Astrocyte (in vitro differentiated cells and primary cell): ENCODE measurements around the gene TTC9B. TPM values are rescaled to one million over a fixed set of nuclear protein-coding genes. Genes with fewer than 3 reads are reported as not detected.

Experiments
- DNase-seq: peaks from one replicate; pipeline ENCODE4 v3.0.0-alpha.2; 2010; ENCODE audit warnings: low read depth
- FAIRE-seq: peaks from 2 replicates; lab custom pipeline; 2011; peaks lifted over from hg19 to GRCh38; lab: Jason Lieb, UNC
- H2AFZ ChIP-seq: 2 replicates; pipeline ENCODE4 v1.6.0; 2012; ENCODE audit warnings: low read depth, low read length, inconsistent platforms
- H3K27ac ChIP-seq: 2 replicates; pipeline ENCODE4 v1.5.1; 2011; ENCODE audit warnings: low read depth, low read length, inconsistent platforms
- H3K27me3 ChIP-seq: 2 replicates; pipeline ENCODE4 v1.6.0; 2011; ENCODE audit warnings: low read length, inconsistent platforms; ENCODE audit not compliant: insufficient read depth
- H3K36me3 ChIP-seq: 2 replicates; pipeline ENCODE4 v1.5.1; 2011; ENCODE audit warnings: low read length, inconsistent platforms; ENCODE audit not compliant: insufficient read depth
- H3K4me1 ChIP-seq: 2 replicates; pipeline ENCODE4 v1.5.1; 2011; ENCODE audit warnings: low read length, inconsistent platforms; ENCODE audit not compliant: insufficient read depth
- H3K4me2 ChIP-seq: 2 replicates; pipeline ENCODE4 v1.6.0; 2012; ENCODE audit warnings: low read length, inconsistent platforms
- H3K4me3 ChIP-seq: 2 replicates; pipeline ENCODE4 v1.5.1; 2011; ENCODE audit warnings: low read depth, mild to moderate bottlenecking, low read length, inconsistent platforms; ENCODE audit not compliant: insufficient read depth
- H3K79me2 ChIP-seq: 2 replicates; pipeline ENCODE4 v1.6.0; 2012; ENCODE audit warnings: mild to moderate bottlenecking, low read length, inconsistent platforms; ENCODE audit not compliant: insufficient read depth
- H3K9ac ChIP-seq: 2 replicates; pipeline ENCODE4 v1.6.0; 2012; ENCODE audit warnings: mild to moderate bottlenecking, low read length, inconsistent platforms
- H3K9me3 ChIP-seq: 2 replicates; pipeline ENCODE4 v1.5.1; 2012; ENCODE audit warnings: low read depth, mild to moderate bottlenecking, low read length, inconsistent platforms; ENCODE audit not compliant: insufficient read depth
- H4K20me1 ChIP-seq: 2 replicates; pipeline ENCODE4 v1.6.0; 2012; ENCODE audit warnings: low read length, inconsistent platforms; ENCODE audit not compliant: insufficient read depth
- H3K27ac Mint-ChIP-seq: one replicate; pipeline ENCODE4 v1.8.0; 2021; ENCODE audit warnings: mild to moderate bottlenecking, mixed read lengths; ENCODE audit not compliant: unreplicated experiment
- H3K27me3 Mint-ChIP-seq: one replicate; pipeline ENCODE4 v1.8.0; 2021; ENCODE audit warnings: low read depth, mixed read lengths; ENCODE audit not compliant: unreplicated experiment
- H3K36me3 Mint-ChIP-seq: one replicate; pipeline ENCODE4 v1.8.0; 2021; ENCODE audit warnings: low read depth, mixed read lengths; ENCODE audit not compliant: unreplicated experiment
- H3K4me1 Mint-ChIP-seq: one replicate; pipeline ENCODE4 v1.8.0; 2021; ENCODE audit warnings: low read depth, mixed read lengths; ENCODE audit not compliant: unreplicated experiment
- H3K4me3 Mint-ChIP-seq: one replicate; pipeline ENCODE4 v1.8.0; 2021; ENCODE audit warnings: mild to moderate bottlenecking, moderate library complexity, mixed read lengths; ENCODE audit not compliant: unreplicated experiment
- H3K9me3 Mint-ChIP-seq: one replicate; pipeline ENCODE4 v1.8.0; 2021; ENCODE audit warnings: mild to moderate bottlenecking, mixed read lengths; ENCODE audit not compliant: unreplicated experiment
- EZH2 ChIP-seq: IDR thresholded peaks from 2 replicates; pipeline ENCODE4 v1.6.1; 2012; ENCODE audit warnings: mild to moderate bottlenecking, low read length, inconsistent platforms; ENCODE audit not compliant: insufficient read depth
- total RNA-seq: library from RNA; stranded (reverse); gene quantifications from 2 replicates; pipeline ENCODE4 v1.2.1, GENCODE V29; 2021
- TF ChIP-seq, protein P1 (sequence below): IDR thresholded peaks from 2 replicates; pipeline ENCODE4 v1.5.1; 2011; ENCODE audit warnings: low read depth, mild to moderate bottlenecking, inconsistent platforms, low read length, moderate library complexity; ENCODE audit not compliant: insufficient read depth

TTC9B gene
- total RNA-seq, 1 donor from 2014 or later: not detected

GRCh38 chr19:40256512-40256911 is 38.3 kb upstream of the TTC9B start:
- H3K4me1 ChIP-seq: no peaks in the 10 kb centered on the region
- H4K20me1 ChIP-seq: peaks cover 75% of the 10 kb centered on the region
- H3K9me3 ChIP-seq: no peaks in the 10 kb centered on the region
- peaks cover 8% of the 10 kb centered on the region for H3K36me3 ChIP-seq
- no peaks in the 10 kb centered on the region for H3K27me3 ChIP-seq
- no peak overlapping the region for H3K4me3 Mint-ChIP-seq
- H3K9me3 Mint-ChIP-seq: peaks cover 3% of the 10 kb centered on the region
- H2AFZ ChIP-seq: no peak overlapping the region
- H3K4me1 Mint-ChIP-seq: peaks cover 6% of the 10 kb centered on the region
- no peak overlapping the region for H3K4me2 ChIP-seq
- no peak for DNase-seq
- TF ChIP-seq, protein P1, sequence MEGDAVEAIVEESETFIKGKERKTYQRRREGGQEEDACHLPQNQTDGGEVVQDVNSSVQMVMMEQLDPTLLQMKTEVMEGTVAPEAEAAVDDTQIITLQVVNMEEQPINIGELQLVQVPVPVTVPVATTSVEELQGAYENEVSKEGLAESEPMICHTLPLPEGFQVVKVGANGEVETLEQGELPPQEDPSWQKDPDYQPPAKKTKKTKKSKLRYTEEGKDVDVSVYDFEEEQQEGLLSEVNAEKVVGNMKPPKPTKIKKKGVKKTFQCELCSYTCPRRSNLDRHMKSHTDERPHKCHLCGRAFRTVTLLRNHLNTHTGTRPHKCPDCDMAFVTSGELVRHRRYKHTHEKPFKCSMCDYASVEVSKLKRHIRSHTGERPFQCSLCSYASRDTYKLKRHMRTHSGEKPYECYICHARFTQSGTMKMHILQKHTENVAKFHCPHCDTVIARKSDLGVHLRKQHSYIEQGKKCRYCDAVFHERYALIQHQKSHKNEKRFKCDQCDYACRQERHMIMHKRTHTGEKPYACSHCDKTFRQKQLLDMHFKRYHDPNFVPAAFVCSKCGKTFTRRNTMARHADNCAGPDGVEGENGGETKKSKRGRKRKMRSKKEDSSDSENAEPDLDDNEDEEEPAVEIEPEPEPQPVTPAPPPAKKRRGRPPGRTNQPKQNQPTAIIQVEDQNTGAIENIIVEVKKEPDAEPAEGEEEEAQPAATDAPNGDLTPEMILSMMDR: no peak
- TF ChIP-seq EZH2: no peak
- no peaks in the 10 kb centered on the region for H3K27me3 Mint-ChIP-seq
- no peak overlapping the region for H3K27ac ChIP-seq
- no peak overlapping the region for H3K9ac ChIP-seq
- peaks cover 52% of the 10 kb centered on the region for H3K79me2 ChIP-seq
- H3K36me3 Mint-ChIP-seq: peaks cover 24% of the 10 kb centered on the region
- no peak overlapping the region for H3K27ac Mint-ChIP-seq
- no peak overlapping the region for H3K4me3 ChIP-seq
- no peak for FAIRE-seq

DNA sequence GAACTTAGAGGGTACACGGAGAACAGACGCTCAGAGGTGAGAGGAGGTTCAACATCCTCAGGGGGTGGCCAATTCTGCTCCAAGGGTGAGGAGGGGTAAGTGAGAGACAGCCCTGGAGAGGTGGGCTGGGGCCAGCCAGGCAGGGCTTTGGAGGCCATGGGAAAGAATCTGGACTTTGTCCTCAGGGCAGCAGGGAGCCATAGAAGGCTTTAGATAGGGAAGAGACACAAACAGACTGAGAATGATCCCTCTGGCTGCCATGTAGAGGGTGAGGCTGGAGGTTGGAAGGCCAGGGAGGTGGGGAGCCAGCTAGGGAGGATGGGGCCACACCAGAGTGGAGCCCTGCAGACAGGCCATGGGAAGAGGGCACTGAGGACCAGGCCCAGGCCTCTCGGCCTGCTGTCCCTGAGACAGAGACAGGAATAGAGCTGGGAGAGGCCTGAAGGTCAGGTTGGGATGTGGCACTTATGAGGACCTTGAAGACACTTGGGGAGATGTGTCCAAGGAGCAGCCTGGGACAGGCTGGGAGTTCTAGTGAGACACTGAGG is 37.5 kb upstream of the TTC9B start:
- Mint-ChIP-seq H3K4me3 (no peak overlapping the region), H3K4me1 (peaks cover 6% of the 10 kb centered on the region), H3K36me3 (peaks cover 23% of the 10 kb centered on the region), H3K27me3 (no peaks in the 10 kb centered on the region), H3K27ac (no peak overlapping the region), H3K9me3 (peaks cover 2% of the 10 kb centered on the region)
- Histone ChIP-seq H3K36me3 (peaks cover 8% of the 10 kb centered on the region), H3K27ac (no peak overlapping the region), H3K79me2 (peaks cover 47% of the 10 kb centered on the region), H3K9ac (no peak overlapping the region), H3K4me2 (no peak overlapping the region), H3K4me1 (no peaks in the 10 kb centered on the region), H3K27me3 (no peaks in the 10 kb centered on the region), H3K4me3 (no peak overlapping the region), H3K9me3 (no peaks in the 10 kb centered on the region), H4K20me1 (peaks cover 73% of the 10 kb centered on the region), H2AFZ (no peak overlapping the region)
- FAIRE-seq (no peak), DNase-seq (no peak)
- no peak for TF ChIP-seq EZH2
- TF ChIP-seq, protein P1: no peak

DNA sequence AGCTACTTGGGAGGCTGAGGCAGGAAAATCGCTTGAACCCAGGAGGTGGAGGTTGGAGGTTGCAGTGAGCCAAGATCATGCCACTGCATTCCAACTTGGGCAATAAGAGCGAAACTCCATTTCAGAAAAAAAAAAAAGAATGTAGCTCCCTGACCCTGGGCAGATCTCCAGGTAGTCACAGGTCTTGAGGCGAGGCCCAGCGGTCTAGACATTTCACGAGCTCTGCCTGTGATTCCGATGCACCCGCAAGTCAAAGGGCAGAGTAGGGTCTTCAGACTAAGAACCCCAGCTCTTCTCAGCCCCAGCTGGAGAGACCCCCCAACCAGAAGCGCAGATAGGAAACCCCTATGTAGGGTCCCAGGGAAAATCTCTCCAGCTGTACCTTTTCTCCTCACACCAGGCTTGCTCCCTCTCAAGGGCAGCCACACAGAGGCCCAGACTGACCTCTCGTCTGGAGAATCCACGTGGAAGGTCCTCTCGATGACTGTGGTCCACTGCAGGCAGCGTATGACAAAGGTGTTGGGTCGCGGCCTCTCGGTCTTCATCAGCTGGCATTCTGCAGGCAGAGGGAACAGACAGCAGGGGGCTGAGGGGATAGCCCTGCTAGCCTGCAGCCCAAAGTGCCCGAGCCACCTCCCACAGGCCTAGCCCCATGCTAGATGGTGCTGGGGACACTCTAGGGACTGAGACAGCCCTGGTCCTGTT is 36.7 kb upstream of the TTC9B start:
- no peaks in the 10 kb centered on the region for H3K4me1 ChIP-seq
- no peak overlapping the region for H3K4me3 ChIP-seq
- H3K79me2 ChIP-seq: peaks cover 44% of the 10 kb centered on the region
- H3K27me3 Mint-ChIP-seq: no peaks in the 10 kb centered on the region
- FAIRE-seq: no peak
- no peak overlapping the region for H3K9ac ChIP-seq
- no peak overlapping the region for H3K4me3 Mint-ChIP-seq
- no peak for DNase-seq
- H3K36me3 ChIP-seq: peaks cover 8% of the 10 kb centered on the region
- no peaks in the 10 kb centered on the region for H3K9me3 ChIP-seq
- no peaks in the 10 kb centered on the region for H3K27me3 ChIP-seq
- H3K27ac Mint-ChIP-seq: no peak overlapping the region
- peaks cover 6% of the 10 kb centered on the region for H3K4me1 Mint-ChIP-seq
- H3K36me3 Mint-ChIP-seq: peaks cover 21% of the 10 kb centered on the region
- H3K4me2 ChIP-seq: no peak overlapping the region
- no peak overlapping the region for H3K27ac ChIP-seq
- TF ChIP-seq EZH2: no peak
- TF ChIP-seq, protein P1: no peak
- peaks cover 73% of the 10 kb centered on the region for H4K20me1 ChIP-seq
- H2AFZ ChIP-seq: no peak overlapping the region
- H3K9me3 Mint-ChIP-seq: no peaks in the 10 kb centered on the region
